Measurements from ENCODE around the gene GFOD1.

- TF ChIP-seq PATZ1 (CRISPR knock-in tag; IDR thresholded peaks at IDR 0.05; ENCODE audit: borderline replicate concordance), result no peak
- TF ChIP-seq RARB (CRISPR knock-in tag; IDR thresholded peaks at IDR 0.05), result no peak
- TF ChIP-seq ZC3H10 (CRISPR knock-in tag; IDR thresholded peaks at IDR 0.05), result no peak
- no peak for TF ChIP-seq OSR1 (CRISPR knock-in tag; IDR thresholded peaks at IDR 0.05)
- TF ChIP-seq TSHZ2 (CRISPR knock-in tag; IDR thresholded peaks at IDR 0.05), result no peak
- TF ChIP-seq ZNF70 (CRISPR knock-in tag; IDR thresholded peaks at IDR 0.05), result no peak
- TF ChIP-seq ISL1 (CRISPR knock-in tag; IDR thresholded peaks at IDR 0.05), result no peak
- no peak for TF ChIP-seq CREB5 (CRISPR knock-in tag; IDR thresholded peaks at IDR 0.05; ENCODE audit: low read depth)
- no peak for TF ChIP-seq ZFP3 (CRISPR knock-in tag; IDR thresholded peaks at IDR 0.05)
- no peak for TF ChIP-seq CSDC2 (CRISPR knock-in tag; IDR thresholded peaks at IDR 0.05)
Measured at GRCh38 chr6:13314806-13315205, 172.6 kb downstream of the GFOD1 start.

Measured in SK-N-SH treated with all-trans-retinoic acid at 6 μM for 48 hours (cell line).